Bone marrow (tissue), 2 donors: Measurements from ENCODE around the gene PLCH1.
A peak's percentile ranks its signal among the peaks of the same experiment; 100 is the strongest.

Experiments
- DNase-seq, 2 donors: peaks; one replicate each; lab custom pipeline; 2025; lab: John Stamatoyannopoulos, UW

Gene PLCH1

DNA sequence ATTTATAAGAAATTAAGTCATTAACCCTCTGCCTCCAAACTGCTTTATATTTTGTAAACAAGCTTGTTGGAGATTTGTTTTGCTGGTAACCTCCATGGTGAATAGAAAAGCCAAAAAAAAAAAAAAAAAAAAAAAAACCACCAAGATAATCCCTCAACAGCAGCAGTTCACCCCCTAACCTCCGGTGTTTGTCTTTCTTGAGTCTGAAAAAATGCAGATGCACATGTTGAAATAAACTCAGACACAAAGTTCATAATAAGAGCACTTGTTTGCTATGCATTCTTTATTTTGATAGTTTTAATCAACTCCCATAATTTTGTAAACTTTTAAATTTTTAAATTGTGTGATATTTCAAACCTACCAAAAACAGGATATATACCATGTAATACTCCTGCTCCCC, 1.8 kb upstream of the PLCH1 start:
- no peak for DNase-seq

DNA sequence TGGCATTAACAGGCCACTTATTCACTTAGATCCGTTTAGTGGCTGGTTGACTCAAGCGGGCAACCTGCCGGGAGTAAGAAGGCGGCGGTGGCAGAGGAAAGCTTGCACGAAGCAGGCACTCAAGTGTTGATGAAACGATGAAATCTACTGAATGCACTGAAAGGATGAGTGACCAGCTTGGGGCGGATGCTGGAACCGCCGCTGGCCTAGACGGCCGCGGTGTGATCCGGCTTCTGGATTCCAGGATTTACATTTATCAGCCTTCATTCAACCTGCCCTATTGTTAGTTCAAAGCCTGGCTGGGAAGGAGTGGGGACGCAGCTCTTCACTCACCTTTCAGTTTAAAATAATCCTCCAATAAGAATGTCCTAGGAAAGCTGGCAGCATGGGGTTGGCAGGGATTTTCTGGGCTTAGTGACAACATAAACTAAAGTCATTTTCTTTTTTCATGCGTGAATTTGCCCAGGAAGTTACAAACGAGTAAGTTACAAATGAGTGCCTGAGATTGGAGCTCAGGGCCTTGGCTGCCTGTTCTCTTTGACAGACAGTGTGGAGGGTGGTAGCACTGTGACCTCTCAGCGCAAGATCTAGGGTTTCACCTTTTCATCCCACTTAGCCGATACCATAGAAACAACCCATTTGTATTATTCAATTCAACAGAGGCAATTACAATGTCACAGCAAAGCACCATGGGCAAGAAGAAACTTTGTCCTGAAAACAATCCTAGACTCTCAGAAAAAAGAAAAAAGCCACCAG, 1.1 kb upstream of the PLCH1 start:
- DNase-seq: no peak

DNA sequence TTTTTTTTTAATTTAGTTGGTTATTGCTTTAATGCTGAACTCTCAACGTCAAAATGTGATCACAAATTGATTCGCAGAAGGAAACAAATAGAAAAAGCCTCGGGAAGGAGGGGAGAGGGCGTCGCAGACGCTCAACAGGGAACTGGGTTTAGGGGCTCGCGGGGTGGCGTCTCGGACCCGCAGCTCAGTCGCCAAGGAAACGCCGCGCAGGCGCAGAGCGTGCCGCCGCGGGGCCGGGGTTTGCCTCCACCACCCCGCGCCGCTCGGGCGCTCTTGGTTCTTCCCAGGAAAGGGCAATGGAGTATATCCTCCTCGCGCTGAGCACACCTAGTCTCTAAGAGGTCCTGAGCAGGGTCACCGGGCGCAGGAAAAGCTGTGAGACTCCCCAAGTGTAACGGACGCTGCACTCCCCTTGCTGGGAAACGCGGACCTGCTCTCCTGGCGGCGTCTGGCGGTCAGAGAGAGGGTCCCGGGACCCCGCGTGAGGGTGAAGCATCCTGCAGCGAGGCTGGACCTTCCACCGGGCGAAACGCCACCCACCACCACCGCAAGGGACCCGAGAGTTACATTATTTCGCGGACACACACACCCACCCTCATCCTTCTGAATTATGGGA, 753 bp downstream of the PLCH1 start:
- no peak for DNase-seq

DNA sequence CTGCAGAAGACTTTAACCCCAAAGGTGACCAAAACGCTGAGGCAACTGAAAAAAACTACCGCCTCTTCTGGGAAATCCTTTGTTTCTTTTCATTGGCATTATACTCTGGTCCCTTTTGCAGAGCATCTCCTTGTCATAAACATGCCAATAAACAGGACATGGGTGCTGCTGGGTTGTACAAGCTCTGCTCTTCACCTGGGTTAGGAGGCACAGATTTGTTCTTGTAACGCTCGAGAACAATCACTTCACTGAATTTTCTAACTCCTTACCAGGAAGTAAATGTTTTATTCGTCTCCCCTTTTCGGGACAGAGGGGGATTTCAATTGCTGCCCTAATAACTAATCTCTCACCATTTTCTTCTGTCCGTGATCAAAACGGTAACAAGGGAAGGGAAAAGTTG, 1.3 kb downstream of the PLCH1 start:
- no peak for DNase-seq

DNA sequence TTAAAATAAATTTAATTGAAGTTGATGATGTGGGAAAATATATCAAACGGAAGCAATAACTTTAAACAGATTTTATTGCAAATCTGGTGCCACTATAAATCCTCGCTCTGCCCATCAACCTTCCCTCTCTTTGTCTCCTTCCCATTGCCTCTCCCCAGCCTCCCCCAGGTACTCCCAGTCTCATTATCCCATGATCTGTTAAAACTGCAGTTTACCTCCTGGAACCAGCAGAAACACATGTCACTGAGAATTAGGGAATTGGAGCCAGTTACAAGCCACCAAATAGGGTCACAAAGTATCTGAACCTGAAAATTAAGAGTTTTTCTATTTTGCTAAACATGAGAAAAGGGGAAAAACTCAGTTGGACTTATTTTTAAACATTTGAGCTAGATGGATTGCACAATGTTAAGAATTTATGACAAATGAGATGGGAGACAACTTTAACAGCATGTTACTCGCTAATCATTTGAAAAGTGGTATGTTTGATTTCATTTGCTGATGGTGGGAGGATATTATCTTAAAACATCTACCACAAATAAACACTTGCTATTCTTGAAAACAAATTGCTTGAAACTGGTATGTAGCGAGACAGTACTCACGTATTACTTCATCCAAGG, 2.4 kb downstream of the PLCH1 start:
- DNase-seq: no peak

DNA sequence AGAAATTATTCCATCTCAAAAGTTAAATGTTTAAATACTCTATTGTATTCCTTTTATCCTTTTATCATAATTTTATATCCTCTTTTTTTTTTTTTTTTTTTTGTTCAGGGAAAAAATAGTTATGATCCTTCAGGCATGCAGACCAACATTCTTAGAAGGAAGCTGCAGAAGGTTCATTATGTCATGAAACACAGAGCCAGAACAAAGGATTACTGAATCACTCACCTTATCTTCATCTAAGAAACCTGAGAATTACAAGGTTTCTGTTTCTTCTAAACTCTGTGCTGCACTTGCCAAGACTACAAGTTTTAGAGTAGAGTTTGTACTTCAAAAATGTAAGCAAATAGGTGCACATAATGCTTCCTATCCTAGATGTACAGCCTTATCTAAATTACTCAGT, 3.3 kb downstream of the PLCH1 start:
- no peak for DNase-seq

DNA sequence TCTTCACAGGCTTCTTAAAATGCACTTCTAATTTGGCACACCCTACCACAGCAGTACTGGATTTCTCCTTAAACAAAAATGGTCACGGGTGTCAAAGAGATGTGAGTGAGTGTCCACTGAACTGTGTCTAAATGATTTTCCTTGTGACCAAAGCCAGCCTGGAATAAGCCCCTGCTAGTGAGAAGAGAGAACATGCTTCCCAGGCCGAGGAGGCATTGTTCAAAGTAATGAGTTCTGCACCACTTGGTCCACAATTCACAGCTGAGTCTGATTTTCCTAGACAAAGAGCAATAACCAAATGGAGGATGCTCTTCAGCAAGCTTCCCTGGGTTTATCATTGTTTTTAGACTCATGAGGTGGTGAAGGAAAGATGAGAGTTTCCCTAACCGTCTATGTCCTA, 3.8 kb downstream of the PLCH1 start:
- no peak for DNase-seq

DNA sequence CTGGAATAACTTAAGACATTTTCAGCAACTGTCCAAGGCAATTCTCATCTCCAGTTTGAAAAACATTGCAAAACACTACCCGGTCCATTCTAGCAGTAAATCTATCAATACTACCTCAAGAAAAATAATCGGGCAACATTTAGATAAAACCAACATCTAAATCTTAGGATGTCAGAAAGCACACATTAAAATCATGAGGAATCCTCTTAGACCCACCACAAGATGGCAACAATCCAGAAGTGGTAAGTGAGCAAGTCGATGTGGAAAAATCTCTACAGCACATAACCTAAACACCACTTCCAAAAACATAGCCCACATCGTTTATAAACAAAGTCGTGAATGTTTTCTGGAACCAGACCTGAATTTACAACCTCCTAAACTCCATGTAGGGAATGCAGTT, 5.7 kb downstream of the PLCH1 start:
- no peak for DNase-seq

DNA sequence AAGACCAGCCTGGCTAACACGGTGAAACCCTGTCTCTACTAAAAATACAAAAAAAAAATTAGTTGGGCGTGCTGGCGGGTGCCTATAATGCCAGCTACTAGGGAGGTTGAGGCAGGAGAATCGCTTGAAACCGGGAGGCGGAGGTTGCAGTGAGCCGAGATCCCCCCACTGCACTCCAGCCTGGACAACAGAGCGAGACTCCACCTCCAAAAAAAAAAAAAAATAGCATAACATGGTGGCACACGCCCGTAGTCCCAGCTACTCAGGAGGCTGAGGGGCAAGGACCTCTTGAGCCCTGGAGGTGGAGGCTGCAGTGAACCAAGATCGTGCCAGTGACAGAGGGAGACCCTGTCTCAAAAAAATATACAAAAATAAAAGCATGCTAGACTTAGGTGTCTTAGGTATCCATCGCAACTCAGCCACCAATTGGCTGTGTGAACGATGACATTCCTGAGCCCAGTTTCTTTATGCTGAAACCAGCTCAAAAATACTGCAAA, 6.2 kb downstream of the PLCH1 start:
- no peak for DNase-seq

DNA sequence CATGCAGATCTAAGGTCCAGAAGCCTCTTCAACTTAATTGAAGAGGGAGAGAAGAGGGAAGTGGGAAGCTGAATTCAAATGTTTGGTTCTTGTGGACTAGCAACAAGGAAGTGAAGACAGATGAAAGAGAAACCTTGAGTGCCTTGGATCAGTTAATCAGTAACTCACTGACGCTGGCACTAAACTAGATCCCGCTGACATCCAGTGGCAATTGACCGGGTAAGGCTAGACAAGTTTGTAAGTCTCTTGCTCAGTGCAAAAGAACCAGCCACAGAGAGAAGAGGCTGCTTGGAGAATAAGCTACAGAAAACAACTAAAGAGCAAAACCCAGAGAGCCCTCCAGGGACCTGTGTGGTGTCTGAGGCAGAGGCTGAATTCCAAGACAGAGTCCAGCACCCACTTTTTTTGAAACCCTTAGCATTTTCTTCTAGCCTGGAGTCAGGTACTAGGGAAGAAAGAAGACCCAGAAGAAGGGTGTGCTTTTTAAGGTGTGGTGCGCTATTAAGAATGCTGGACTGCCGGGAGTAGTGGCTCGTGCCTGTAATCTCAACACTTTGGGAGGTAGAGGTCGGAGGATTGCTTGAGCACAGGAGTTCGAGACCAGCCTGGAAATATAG, 6.9 kb downstream of the PLCH1 start:
- DNase-seq: no peak

DNA sequence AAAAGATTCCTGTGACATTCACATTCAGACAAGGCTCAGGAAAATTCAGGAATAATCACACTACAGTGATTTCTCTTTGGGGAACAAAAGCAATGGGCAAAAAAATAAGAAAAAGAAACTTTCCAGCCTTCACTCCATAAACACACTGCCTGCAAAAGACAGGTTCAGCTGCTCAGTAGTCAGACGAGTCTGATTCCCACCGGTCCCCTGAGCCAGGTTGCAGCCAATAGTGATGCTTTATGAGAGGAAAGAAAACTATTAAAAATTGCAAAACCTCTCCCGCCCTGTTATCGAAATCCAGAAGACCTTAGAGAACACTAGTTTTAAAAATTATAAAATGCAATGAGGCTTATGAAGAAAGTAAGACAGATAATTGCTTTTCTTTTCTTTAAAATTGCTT, 8.5 kb downstream of the PLCH1 start:
- DNase-seq: no peak

DNA sequence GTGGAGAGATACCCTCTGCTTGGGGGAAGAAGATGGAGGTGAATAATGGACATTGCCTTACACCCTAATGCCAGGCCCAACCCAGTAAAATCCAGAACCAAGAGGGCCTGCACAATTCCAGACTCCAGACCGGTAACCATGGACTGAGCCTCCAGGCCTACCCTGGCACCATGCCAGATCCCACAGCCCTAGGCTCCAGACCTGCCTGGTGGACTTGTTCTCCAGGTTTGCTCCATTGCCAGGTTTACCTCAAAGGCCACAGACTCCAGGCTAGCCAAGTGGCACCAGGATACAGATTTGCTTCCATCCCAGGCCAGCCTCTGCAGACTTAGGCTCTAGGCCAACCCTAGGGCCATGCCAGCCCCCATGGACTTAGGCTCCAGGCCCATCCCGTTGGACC, 14.0 kb downstream of the PLCH1 start:
- DNase-seq: no peak

DNA sequence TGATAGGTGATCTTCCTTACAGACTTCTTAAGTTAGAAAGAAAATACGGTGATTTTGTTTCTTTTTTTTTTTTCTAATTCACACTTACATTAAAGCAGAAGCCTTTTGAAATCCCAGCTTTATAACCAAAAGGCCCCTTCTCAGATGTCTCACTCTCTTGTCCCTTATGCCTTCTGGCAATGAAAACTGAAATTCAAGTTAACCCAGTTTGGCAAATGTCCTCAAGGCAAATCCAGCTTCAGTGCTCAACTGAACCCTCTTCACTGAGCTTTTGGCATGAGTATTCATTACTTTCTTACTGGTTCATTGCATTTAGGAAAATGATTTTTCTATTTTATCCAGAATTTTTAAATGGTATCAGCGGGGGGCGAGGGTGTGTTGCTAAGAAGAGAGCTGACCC, 17.0 kb downstream of the PLCH1 start:
- DNase-seq: no peak

DNA sequence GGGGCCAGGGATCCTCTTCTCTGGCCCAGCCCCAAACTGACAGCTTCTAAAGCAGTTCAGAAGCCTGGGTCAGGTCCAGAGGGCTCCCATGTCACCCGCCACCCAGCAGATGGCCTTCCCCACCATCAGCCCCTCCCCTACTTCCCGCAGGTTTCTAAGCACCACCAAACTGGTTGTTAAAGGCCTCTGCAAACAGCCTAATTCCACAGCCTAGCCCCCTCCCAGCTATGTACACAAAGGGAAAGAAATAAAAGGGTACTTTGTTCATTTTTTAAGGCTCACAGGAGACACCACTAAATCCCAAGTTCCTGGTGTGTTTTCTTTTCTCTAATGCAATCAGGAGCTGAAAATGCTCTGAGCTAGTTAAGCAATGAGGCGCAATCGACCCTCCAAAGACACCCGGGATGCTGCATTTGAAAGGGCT, 30.6 kb downstream of the PLCH1 start:
- no peak for DNase-seq

DNA sequence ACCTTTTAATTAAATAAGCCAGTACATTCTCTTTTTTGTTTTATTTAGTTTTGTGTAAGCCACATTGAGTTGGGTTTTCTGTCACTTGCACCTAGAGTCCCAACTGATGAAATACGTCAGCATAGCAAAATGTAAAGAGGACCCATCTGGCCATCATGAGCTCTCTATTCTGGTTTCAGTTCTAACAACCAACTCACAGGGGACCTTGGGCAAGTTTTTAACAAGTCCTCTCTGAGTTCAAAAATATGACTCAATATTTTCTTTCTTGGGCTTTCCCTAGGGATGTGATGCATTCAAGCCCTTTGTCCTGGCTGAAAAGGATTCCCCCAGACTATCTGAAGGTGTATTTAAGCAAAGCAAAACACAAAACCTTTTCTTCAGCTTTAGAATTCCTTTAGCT, 32.9 kb downstream of the PLCH1 start:
- DNase-seq: no peak

DNA sequence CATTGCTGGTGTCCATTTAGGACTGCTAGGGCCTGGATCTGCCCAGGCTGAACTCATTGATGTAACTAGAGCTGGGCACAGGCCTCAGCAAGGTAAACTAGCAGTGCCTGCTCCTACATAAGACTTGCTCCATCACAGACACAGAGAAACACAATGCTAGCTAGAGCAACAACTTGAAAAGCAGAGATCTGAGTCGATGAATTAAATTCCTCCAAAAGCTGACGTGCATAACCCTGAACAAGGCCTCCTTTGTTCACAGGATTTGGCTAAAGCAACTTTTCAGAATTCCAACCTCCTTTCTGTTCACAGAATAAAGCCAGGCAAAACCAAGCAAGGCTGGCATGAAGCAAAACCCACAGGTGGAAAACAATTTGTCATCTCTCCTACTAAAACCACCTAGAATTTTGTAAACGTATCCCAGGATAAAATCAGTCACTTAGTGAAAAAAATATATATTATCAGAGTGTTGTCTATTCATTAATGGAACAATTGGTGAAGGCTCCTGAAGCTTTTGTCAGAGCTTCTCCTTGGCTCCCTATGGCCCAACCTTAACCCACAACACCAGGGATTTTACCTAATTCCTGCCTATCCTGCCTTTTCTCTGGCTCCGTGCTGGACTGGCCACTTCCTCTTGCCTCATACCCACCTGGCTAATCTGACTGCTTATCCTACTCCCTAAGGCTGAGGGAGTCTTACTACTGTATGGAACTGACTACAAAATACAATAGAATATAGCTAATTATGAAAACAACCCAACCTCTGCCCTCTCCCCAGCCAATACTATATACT, 39.9 kb downstream of the PLCH1 start:
- no peak for DNase-seq

DNA sequence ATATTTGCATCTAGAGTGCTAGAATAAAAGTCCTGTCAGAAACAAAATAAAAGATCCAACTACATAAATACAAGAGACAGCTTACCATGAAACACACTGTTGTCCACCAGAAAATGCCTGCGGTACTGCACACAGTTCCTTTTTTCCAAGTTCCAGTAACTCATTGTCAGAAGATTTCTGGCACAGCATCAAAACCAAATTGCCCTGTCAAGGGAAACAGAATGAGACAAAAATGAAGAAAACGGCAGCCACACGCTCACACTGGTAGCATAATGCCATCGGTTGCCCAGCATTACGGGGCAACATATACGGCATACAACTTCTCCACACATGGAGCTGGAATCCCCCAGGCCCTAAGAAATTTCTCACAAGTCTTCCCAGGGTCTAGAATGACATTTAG, 40.8 kb downstream of the PLCH1 start:
- peak in 1 of 2 donors; percentile 19 for DNase-seq

DNA sequence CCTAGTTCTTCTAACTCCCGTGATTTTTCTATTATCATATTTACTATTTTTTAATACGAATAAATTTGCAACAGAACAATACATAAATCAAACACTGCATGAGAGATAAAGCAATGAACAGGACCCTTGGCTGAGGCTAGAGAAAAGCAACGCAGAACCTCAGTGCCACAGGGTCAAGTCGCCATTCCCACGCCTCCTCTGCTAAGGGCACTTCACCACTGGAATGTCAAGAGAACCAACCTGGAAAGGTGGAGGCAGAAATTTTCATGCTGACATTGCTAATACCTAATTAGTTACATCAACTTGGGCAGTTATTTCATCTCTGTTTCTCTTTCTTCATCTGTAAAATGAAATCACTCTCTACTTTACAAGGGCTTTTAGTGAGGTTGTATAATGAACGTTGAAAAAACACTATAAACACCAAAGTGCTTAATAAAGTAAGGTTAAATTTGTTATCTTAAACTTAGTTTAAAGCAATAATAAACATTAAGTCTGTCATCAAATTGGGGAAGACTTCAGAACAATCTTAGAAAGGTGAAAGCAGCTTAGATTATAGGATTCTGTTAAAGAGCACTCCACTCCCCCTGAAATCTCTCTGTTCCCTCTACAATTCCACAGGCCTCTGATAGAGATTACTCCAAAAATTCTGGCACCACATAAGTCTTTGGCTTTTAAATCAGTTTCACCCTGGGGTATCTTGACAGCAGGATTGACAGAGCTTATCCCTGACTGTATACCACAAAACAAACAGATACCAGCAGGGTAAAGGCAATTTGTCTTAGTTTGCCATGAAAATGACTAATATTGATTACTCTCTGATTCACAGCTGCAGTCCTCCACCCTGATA, 41.9 kb downstream of the PLCH1 start:
- no peak for DNase-seq

DNA sequence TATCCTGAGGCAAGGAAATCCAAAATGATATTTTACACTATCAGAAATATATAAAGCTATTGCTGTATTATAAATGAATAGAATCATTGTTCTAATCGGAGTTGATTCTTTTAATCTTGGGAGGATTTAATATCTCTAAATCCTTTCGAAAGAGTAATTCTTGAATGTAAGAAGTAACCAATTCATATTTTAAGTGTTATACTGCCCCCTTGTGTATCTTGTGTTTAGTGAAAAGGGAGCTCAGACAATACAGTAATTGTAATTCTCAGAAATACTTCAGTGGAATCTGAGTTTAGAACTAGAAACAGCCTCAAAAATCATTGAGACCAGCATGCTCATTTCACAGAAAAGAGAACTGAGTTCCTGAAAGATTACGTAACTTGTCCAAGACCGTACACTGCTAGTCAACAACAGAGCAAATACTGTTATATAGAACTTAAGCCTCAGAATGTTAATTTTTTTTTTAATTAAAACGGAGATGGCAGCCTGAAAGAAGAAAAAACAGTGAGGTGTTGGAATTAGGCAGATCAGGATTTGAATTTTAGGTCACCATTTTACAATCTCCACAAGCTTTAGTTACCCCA, 42.9 kb downstream of the PLCH1 start:
- peak in 1 of 2 donors; percentile 28 for DNase-seq

DNA sequence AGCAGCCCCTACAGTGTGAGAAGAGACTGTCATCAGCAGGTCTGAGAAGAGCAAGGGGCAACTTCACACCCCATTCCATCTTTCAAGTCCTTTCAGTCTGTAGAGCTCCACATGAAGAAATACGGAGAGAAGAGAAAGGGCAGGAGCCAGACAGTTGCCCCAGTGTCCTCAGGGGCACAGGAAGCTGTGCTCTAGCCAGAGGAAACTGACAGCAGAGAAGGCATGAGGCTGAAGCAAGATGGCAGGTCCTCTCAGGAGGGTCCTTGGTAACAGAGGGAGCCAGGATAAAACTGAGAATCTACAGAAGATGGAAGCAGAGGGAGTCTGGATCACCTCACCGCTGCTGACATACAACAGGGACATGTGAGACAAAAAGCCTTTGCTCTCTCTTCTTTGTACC, 47.3 kb downstream of the PLCH1 start:
- no peak for DNase-seq

DNA sequence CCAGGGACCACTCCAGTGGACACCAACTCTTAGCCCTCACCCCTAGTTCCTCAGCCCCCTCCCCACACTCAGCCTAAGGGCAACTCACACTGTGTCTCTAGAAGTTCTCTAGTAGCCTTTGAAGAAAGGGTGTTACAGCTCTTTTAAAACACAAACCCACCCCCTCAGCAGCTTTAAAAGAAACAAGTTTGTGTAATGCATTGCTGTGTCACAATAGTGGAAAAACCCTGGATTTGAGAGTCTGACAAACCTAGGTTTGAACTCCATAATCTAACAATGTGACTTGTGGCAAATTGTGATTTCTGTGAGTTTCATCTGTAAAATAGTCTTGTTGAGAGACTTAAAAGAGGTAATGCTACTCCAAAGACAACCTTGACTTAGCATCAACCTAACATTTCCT, 54.0 kb downstream of the PLCH1 start:
- DNase-seq: no peak
